SW 1271 (cell line): Measurements from ENCODE around the gene GLS.
"Not testable (repeated sequence)": the region's sequence is repeated elsewhere in the genome, so short reads cannot be mapped to it uniquely, and the experiment has no call there.

Experiments
- DNase-seq, 2 experiments: peaks; one replicate each; lab custom pipeline; 2025; lab: John Stamatoyannopoulos, UW

GLS gene

DNA sequence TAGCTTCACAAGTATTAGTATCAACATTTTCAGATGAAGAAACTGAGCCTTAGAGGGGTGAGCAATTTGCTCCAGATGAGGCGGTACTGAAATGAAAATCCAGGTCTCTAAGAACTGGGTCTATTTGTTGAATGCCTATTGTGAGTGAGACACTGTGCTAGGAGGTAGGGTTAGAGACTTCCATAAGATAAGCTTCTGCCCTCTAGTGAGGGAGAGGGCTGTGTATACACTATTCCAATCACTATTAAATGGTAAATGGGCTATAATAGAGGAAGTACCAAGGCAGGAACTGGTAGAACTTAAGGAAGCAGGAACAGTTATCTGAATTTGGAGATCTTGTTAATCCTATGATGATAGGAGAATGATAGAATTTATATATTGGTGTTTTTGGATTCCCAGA lies 23.6 kb upstream of the GLS start:
- peak in 1 of 2 experiments; percentile 8 for DNase-seq

DNA sequence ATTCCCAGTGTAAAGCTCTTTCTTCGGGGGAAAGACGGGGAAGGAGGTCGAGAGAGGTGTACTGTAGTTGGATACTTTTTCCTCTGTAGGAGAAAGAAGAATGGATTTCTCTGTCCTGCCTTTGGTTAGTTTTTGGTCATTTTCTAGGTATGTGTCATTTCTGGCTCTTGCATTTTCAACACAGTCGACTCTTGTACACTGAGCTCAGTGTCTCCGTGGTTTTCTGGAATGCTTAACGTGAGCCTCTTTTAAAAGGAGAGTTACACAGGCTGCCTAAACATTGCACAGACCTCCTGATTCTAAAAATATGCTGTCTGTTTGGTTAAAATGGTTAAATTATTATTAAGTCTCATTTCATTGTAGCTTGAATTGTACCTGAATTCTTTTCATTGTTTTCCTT lies 21.8 kb upstream of the GLS start:
- DNase-seq: no peak

DNA sequence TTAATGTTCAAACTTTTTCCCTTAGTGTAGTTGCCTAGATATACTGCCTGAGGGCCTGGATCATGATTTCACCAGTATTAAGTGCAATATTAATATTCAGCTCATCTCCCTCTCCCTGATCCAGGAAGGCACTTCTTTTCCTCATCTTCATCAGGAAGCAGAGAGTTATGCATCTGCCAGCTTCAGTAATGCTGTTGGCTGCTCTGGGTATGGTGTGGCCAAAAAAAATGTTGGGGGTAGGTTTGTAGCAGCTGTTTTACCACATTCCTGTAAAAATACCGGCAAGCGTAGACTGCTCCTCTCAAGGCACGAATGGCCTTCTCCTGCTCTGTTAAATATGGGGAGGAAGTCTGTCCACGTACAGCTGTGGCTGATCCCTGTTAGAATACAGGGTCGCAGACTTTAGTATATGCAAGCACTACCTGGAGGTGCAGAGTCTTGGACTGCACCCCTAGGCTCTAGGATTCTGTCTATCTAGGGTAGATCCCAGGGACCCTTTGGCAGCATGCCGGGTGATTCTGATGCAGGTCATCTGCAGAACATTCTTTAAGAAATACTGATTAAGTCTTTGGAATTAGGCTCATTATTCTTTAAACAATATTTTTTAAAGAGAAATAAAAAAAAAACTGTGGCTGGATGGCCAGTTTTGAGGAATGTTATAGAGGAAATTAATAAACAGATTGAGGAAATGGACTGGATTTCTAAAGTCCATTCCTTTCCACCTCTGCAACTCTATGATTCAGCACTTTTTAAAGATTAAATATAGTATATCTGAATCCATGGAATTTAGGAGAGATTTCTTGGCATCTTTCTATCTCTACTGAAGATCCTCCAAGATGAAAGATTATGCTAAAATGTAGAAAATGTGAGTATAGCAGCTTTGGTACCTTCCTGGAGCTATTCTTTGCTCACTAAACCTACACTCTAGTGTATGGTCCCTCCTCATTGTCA lies 21.0 kb upstream of the GLS start:
- DNase-seq: no peak

DNA sequence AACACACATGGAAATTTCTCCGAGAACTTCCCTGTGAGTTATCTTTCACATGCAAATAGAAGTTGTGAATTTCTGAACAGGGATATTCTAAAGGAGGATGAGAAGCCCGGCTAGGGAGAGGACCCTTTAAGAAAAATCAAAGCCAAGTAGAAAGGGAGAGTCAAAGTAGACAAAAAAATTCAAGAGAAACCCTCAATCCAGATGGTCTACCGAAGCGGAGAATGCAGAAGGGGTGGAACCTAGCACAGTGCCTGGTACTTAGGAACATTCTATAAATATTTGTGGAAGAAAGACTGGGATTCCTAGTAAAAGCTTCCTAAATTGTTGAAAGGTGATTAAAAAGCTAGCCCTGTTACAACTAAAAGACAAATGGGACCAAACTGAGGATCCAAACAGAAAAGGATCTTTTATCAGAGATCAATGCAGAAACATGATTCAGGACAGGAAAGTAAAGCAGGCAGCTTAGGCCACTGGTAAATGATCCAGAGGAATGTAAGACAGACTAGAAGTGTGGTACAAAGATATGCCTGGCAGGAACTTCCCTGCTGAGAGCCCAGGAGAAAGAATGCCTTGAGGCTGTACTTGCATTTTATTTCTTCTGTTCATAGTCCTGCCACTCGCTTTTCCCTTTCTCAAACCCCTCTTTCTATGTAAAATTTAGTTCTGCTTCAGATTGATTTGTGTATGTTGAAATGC lies 19.5 kb upstream of the GLS start:
- peak in 1 of 2 experiments; percentile 52 for DNase-seq

DNA sequence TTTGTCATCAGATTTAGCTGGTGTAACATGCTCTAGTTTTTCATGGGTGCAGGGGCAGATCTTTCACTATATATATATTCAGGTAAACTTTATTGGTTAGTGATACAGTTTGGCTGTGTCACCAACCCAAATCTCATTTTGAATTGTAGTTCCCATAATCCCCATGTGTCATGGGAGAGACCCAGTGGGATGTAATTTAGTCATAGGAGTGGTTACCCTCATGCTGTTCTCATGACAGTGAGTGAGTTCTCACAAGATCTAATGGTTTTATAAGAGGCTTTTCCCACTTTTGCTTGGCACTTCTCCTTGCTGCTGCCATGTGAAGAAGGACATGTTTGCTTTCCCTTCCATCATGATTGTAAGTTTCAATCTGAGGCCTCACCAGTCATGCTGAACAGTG lies 18.5 kb upstream of the GLS start:
- DNase-seq: not testable (repeated sequence)

DNA sequence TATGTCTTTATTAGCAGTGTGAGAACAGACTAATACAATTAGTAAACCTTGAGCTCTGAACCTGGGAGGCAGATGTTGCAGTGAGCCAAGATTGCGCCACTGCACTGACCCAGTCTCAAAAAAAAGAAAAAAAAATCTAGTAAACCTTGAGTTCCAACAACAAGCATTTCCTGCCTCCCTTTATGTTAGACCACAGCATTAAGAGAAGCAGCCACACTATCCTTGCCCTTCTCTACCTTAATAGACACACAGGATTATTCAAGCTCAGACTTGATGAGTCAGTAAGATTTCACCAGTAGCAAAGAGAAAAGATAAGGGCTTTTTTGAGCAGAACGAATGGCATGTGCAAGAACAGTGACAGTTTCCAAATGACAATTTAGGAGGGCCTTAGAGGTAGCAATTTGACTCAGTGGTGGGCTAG lies 18.0 kb upstream of the GLS start:
- no peak for DNase-seq

DNA sequence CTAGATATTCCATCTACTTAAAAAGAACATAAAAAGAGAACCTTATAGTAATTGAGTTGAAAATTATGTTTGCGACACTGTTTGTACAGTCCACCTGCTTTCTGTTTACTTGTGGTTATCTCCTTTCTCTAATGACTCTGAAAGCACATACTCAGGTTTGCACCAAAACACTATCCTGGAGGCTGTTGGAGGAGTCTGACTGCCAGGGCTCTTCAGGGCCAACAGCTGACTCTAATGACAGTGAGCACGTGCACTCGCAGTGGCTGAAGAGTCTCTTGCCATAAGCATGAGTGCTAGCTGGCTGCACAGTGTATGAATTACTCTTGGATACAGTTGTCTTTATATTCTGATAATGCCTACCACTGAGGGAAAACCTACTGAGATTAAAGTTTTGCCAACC lies 16.7 kb upstream of the GLS start:
- no peak for DNase-seq

DNA sequence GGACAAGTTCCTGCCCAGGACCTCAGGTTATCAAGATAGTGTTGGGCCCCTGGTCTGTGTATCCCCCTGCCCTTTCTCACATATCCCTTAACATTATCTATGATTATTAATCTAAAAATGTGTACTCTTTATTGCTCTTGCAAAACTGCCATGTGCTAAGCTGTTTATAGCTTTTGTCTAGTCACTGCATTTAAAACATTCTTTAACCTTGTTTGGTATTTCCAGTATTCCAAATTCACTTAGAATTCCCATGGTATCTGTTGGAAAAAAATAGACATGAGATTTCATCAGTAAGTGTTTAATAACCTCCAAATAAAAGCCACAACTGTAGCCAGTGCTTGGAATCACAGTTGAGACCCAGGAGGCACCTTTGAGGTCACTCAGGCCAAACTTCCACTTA lies 16.2 kb upstream of the GLS start:
- DNase-seq: no peak

DNA sequence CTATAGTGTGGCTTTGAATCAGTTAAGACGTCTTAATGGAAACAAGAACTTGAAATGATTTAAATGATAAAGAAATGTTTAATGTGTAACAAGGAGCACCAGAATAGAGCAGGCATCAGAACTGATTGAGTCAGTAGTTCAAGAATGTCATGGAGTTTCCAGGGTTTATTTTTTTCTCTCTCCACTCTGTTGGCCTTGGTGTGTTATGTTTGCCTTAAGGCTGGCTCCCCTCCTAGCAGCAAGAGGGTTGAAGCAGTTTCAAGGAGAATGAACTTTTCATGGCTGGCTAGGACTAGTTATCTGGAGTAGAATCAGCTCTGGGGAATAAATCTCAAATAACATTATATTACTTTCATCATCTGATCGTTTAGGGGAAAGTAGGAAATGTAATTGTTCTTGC lies 13.4 kb upstream of the GLS start:
- no peak for DNase-seq

DNA sequence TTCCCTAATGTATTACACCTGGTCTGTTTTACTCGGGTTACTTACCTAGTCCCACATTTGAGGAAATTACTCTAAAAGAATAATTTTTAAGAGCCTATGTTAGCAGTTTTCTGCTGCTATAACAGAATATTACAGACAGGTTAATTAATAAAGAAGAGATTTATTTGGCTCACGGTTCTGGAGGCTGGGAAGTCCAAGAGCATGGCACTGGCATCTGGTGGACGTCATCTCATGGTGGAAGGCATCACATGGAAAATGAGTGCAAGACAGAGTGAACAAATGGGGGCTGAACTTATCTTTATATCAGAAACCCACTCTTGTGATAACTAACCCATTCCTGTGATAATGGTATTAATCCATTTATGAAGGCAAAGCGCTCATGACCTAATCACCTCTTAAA lies 12.8 kb upstream of the GLS start:
- no peak for DNase-seq

DNA sequence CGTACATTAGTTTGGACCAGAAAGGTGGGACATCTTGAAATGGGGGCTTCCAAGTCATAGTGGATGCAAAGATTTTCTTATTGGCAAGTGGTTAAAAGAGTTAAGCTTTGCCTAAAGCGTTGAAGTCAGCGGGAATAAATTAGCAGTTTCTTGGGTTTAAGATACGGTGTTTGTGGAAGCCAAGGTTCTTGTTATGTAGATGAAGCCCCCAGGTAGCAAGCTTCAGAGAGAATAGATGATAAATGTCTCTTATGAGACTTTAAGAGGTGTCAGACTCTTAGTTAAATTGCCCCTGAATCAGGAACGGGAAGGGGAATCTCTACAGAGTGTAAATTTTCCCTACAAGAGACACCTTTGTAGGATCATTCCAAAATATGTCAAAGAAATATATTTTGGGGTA lies 10.9 kb upstream of the GLS start:
- DNase-seq: no peak

DNA sequence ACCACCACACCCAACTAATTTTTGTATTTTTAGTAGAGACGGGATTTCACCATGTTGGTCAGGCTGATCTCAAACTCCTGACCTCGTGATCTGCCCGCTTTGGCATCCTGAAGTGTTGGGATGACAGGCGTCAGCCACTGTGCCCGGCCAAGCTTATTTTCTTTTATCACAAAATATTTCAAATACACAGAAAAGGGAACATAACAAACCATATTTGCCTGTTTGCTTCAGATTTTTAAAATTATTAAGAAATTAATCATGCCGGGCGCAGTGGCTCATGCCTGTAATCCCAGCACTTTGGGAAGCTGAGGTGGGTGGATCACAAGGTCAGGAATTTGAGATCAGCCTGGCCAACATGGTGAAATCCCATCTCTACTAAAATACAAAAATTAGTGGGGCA lies 7.2 kb upstream of the GLS start:
- not testable (repeated sequence) for DNase-seq

DNA sequence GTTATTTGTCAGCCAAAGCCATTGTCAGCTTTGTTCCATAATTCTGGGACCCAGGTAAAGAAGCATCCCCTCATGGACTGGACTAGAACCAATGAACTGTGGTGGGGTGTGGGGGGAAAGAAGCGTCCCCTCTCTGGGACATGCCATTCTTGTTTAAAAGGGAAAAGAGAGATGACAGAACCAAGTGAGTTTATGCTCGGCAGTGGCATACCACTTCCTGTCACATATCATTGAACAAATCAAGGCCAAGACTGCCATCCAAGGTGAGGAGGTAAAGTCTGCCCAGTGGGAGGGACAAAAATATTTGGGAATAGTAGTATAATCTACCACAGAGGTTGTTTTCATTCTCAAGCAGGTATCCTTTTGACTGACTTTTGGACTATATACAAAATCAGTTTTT lies 4.7 kb upstream of the GLS start:
- DNase-seq: no peak

DNA sequence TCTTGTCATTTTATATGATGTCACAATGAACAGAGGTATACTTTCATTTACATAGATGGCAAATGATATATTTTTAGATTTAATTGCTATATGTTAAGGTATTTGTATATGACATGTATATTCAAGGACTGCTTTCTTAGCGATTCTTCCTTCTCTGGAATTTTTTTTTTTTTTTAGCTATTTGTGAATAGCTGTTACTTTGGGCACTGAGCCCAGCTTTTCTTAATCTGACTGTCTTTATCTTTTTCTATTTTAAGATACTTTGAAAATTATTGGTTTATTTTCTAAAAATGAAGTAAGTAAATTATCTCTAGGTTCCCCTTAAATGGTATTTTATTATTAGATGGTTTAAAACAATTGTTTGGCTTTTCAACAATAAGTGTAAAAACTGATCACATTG lies 4.0 kb upstream of the GLS start:
- no peak for DNase-seq

DNA sequence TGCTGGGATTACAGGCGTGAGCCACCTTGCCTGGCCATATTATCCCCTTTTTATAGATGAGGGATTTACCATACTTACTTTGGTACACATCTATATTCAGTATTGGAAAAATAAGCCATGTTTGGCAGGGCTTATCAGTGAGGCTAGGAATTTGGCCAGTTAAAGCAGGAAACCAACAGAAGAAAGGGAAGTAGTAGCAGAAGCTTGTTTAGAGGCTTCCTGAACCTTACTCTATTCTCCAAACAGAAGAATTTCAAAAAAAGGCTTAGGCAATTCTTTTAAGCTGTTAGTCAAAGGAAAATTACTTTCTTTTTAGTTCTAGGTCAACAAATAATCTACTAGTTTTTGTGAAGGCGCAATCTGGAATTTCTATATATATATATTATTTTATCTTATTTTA lies 3.2 kb upstream of the GLS start:
- no peak for DNase-seq

DNA sequence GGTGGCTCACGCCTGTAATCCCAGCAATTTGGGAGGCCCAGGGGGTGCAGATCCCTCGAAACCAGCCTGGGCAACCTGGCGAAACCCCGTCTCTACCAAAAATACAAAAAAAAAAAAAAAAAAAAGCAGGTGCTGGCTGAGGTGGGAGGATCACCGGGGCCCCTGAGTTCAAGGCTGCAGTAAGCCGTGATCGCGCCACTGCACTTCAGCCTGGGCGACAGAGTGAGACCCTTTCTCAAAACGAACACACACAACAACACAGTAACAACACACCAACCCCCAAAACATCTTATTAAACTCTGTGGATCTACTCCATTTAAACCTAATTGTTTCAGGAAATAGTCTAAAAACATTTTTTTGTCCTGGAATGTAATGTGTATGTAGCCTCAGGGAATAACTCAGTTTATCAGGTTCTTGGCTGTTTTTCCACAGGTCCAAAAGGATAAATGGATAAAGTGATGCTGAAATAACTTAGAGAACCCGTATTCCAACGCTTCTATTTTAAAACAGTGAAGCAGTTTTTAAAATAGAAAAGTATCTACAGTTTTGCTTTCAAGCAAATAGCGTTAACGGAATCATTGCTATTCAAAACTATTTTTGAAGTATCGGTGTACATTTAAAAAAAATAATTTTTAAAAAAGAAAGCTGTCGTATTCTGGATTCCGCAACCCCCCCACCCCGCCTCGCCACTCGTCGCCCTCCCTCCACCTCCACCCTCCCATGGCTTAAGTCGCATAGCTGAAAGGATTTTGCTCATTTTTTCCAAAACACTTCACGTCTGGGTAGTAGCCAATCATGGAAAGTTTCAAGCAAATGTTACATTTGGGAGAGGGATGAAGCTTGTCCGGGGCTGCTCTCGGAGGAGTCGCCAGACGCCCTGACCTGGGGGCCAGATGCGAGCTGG lies 895 bp upstream of the GLS start:
- DNase-seq: no peak

DNA sequence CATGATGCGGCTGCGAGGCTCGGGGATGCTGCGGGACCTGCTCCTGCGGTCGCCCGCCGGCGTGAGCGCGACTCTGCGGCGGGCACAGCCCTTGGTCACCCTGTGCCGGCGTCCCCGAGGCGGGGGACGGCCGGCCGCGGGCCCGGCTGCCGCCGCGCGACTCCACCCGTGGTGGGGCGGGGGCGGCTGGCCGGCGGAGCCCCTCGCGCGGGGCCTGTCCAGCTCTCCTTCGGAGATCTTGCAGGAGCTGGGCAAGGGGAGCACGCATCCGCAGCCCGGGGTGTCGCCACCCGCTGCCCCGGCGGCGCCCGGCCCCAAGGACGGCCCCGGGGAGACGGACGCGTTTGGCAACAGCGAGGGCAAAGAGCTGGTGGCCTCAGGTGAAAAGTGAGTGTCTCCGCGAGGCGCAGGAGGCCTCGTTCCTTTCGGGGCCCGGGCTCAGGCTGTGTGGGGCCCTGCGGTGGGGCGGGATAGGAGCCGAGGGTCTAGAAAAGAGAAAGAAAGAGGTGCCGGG lies 520 bp downstream of the GLS start:
- DNase-seq: no peak

DNA sequence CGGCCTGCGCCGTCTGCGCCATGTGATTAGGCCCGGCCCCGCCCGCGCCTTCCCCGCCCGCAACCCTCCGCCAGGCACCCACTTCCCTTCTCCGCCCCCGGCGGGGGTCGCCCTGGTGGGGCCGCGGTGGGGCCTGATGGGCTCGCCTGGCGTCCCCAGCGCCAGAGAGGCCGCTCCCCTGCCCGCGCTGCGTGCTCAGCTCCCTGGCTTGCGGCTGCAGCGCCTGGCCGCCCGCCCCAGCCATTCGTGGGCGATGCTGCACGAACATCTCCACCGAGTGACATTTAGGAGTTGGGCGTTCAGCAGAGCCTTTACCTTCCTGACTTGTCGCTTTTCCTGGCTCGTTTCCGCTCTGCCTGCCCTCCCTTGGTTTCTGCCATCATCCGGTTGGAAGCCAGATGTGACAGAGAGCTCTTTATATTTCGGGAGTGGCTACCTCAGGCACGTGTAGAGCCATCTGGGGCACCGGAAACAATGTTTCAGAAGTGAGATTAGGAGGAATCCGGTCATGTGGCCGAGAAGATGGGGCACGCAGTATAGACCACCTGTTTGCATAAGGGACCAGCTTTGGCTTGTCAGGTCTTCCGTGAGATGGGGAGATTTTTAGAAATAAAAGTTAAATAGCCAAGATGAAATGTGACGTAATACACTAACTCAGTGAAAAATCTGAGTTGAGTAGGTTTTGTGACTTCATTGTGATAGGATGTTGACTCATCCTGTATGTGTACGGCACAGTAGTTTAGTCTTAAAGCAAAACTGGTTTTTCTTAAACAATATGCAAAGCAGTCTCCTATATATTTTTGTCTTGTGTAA lies 1.2 kb downstream of the GLS start:
- peak; percentile 68 to 90 for DNase-seq

DNA sequence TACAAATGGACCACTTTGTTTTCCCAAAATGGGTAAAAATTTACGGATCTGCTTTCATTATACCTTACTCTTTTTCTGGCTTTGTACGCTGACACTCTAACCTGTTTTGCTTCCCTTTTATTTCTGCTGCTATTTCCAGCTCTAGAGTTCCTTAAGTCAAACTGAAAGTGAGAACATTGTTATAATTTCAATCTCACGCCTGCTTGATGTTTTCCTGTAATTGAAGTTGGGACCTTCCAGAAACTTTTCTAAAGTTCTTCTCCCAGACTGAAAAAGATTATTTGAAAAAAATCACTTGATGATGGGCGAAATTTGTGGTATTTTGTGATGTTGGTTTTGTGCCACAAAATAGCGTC lies 1.8 kb downstream of the GLS start:
- no peak for DNase-seq

DNA sequence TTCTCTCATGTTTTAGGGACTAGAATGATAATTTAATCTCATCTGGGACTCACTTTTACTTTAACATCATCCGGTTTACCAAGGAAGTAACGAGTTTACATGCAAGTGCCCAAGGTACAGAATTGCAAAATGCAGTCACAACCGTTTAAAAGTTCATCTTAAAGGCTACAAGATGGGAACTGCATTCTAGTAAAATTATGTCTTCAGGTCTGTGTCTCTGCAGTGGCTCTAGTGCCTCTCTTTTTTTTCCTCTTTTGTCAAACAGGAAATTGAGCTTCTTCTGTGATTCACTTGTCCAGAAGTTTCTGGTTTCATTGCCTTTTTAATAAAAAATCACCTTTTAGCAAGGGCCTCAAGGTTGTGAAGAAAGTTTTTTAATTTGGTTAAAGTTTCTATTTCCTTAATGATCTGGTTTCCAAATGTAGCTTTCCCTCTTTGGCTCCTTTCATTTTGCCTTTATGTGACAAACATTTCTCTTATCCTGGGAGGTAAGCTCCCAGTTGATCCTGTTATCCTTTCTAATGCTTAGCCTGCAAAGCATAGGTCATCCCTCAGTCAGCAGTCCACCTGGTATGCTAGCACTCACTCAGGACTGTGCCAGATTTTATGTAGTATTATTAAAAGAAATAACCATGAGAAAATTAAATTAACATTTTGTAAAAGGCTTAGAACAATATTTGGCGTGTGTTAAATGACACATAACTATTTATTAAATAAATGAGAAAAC lies 2.4 kb downstream of the GLS start:
- DNase-seq: peak in 1 of 2 experiments; percentile 43

DNA sequence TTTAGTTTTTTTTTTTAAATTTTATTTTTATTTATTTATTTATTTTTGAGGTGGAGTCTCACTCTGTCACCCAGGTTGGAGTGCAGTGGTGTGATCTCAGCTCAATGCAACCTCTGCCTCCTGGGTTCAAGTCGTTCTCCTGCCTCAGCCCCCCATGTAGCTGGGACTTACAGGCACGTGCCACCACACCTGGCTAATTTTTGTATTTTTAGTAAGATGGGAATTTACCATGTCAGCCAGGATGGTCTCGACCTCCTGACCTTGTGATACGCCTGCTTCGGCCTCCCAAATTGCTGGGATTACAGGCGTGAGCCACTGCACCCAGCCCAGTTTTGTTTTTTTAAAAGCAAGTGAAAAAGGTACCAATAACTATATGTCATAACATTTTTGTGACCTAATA lies 5.2 kb downstream of the GLS start:
- not testable (repeated sequence) for DNase-seq
